ENCODE data around the gene FRMD4B. TPM values are rescaled to one million over a fixed set of nuclear protein-coding genes. Genes with fewer than 3 reads are reported as not detected.
"Not testable (repeated sequence)": the region's sequence is repeated elsewhere in the genome, so short reads cannot be mapped to it uniquely, and the experiment has no call there.

Gene FRMD4B
- total RNA-seq, 2 donors from 2014 or later: 57.5 to 86.1 TPM

DNA sequence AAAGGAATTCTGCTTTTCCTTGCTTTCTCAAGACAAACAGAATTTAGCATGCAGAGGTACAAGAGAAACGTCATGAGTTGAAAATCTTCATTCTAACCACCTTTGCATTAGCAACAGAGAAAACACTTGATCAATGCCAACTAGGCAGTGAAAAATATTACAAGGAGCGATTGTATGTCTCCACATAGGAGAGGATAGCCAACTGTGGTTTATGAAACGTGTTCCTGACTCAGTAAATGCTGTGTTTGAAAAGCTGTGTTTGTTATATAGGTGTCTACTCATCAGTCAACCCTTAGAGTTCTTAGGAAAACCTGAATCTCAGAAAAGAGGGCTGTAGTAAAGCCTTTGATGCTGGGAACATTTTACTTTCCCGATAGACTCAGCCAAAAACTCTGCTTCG lies 102.4 kb downstream of the FRMD4B start:
- H3K27ac ChIP-seq: no peak overlapping the region
- DNase-seq (ENCODE audit: low spot score) (no peak), ATAC-seq (ENCODE audit: insufficient number of reproducible peaks, low FRiP score, low read depth) (no peak)
- H3K4me3 ChIP-seq: no peak overlapping the region
- H3K27me3 ChIP-seq (replicated peaks; ENCODE audit: insufficient read depth): no peaks in the 10 kb centered on the region
- peaks cover 3% of the 10 kb centered on the region for H3K36me3 ChIP-seq
- H3K4me1 ChIP-seq (ENCODE audit: control insufficient read depth in 1 of 2, low read depth in 2 of 2): no peaks in the 10 kb centered on the region
- TF ChIP-seq, protein P1, sequence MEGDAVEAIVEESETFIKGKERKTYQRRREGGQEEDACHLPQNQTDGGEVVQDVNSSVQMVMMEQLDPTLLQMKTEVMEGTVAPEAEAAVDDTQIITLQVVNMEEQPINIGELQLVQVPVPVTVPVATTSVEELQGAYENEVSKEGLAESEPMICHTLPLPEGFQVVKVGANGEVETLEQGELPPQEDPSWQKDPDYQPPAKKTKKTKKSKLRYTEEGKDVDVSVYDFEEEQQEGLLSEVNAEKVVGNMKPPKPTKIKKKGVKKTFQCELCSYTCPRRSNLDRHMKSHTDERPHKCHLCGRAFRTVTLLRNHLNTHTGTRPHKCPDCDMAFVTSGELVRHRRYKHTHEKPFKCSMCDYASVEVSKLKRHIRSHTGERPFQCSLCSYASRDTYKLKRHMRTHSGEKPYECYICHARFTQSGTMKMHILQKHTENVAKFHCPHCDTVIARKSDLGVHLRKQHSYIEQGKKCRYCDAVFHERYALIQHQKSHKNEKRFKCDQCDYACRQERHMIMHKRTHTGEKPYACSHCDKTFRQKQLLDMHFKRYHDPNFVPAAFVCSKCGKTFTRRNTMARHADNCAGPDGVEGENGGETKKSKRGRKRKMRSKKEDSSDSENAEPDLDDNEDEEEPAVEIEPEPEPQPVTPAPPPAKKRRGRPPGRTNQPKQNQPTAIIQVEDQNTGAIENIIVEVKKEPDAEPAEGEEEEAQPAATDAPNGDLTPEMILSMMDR (IDR thresholded peaks at IDR 0.05): no peak
- H3K9me3 ChIP-seq: no peaks in the 10 kb centered on the region

DNA sequence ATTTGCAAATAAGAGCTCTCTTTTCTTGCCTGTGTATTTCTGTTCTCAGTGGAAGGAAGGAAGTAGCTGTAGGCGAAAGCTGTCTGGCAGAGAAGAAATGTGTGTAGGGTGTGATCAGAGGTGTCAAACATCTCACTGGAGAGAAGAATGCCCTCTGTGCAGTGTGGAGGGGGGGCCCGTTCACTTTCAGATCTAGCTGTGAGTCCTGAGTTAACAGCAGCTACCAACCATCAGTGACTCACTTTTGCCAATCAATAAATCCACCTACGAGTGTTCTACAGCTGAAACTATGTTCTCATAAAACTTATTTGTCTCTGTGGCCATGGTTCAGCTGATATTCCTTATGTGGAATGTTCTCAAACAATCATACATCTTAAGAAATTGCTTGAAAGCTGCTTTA lies 103.7 kb downstream of the FRMD4B start:
- TF ChIP-seq, protein P1 (IDR thresholded peaks at IDR 0.05): no peak
- ATAC-seq (ENCODE audit: insufficient number of reproducible peaks, low FRiP score, low read depth) (no peak), DNase-seq (ENCODE audit: low spot score) (no peak)
- Histone ChIP-seq H3K36me3 (no peaks in the 10 kb centered on the region), H3K27me3 (replicated peaks; ENCODE audit: insufficient read depth) (no peaks in the 10 kb centered on the region), H3K4me3 (no peak overlapping the region), H3K9me3 (no peaks in the 10 kb centered on the region), H3K4me1 (ENCODE audit: control insufficient read depth in 1 of 2, low read depth in 2 of 2) (no peaks in the 10 kb centered on the region), H3K27ac (no peak overlapping the region)

DNA sequence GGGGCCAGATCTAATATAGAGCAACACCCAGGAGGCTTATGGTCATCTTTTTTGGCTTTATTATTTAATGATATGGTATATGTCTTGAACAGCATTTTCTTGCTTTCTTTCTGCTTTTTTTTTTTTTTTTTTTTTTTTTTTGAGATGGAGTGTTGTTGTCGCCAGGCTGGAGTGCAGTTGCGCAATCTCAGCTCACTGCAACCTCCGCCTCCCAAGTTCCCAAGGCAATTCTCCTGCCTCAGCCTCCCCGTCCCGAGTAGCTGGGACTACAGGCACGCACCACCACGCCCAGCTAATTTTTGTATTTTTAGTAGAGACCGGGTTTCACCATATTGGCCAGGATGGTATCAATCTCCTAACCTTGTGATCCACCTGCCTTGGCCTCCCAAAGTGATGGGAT lies 108.5 kb downstream of the FRMD4B start:
- not testable (repeated sequence) for H3K27me3 ChIP-seq (replicated peaks; ENCODE audit: insufficient read depth); H3K4me1 ChIP-seq (ENCODE audit: control insufficient read depth in 1 of 2, low read depth in 2 of 2); H3K9me3 ChIP-seq; DNase-seq (ENCODE audit: low spot score); H3K36me3 ChIP-seq; ATAC-seq (ENCODE audit: insufficient number of reproducible peaks, low FRiP score, low read depth); H3K27ac ChIP-seq; H3K4me3 ChIP-seq

DNA sequence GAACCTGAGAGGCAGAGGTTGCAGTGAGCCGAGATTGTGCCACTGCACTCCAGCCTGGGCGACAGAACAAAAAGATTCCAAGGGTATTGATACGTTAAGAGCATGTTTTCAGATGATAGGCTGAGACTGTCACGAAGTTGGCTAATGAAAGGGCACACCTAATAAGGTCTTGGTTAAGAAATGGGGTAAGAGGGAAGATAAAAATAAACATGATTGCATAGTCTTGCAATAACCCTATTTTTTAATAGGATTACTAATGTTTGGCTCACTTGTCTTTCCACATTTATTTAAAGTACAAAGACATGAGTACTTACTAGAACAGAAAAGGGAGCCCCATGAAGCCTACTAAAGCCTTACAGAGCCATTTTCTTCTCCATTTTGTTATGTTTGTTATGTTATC lies 109.0 kb downstream of the FRMD4B start:
- no peaks in the 10 kb centered on the region for H3K36me3 ChIP-seq
- H3K27ac ChIP-seq: no peak overlapping the region
- no peaks in the 10 kb centered on the region for H3K4me1 ChIP-seq (ENCODE audit: control insufficient read depth in 1 of 2, low read depth in 2 of 2)
- TF ChIP-seq, protein P1 (IDR thresholded peaks at IDR 0.05): no peak
- ATAC-seq (ENCODE audit: insufficient number of reproducible peaks, low FRiP score, low read depth) (peak; percentile 48), DNase-seq (ENCODE audit: low spot score) (no peak)
- no peaks in the 10 kb centered on the region for H3K27me3 ChIP-seq (replicated peaks; ENCODE audit: insufficient read depth)
- no peak overlapping the region for H3K4me3 ChIP-seq
- no peaks in the 10 kb centered on the region for H3K9me3 ChIP-seq

DNA sequence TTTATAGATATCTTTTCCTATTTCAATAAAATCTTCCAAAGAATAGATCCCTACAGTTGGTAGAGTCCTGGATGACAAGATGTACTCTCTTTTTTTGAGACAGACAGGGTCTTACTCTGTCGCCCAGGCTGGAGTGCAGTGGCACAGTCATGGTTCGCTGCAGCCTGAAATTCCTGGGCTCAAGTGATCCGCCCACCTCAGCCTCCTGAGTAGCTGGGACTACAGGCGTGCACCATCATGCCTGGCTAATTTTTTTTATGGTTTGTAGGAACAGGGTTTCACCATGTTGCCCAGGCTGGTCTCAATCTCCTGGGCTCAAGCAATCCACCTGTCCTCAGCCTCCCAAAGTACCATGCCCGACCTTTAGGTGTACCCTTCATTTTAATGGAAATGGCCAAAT lies 109.7 kb downstream of the FRMD4B start:
- H3K9me3 ChIP-seq; ATAC-seq (ENCODE audit: insufficient number of reproducible peaks, low FRiP score, low read depth): not testable (repeated sequence)

DNA sequence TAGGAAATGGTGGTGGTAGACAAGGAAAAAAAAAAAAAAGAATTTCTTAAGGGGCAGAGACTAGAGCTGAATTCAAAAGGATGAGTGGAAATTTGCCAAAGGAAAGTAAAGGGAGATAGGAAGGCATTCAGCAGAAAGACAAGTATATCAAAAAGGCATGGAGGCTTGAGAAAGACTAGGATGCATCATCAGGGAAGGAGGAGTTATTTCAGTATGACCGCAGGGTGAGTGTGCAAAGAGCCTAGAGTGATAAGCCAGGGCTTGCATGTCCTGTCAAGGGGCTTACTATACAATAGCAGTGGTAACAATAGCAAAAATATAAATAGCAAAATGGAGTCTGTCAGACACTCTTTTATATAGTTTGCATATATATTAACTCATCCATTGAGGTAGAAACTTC lies 112.0 kb downstream of the FRMD4B start:
- H3K4me3 ChIP-seq: no peak overlapping the region
- no peak for ATAC-seq (ENCODE audit: insufficient number of reproducible peaks, low FRiP score, low read depth)

More for the DNA sequence above, 109.7 kb downstream of the FRMD4B start:
- not testable (repeated sequence) for DNase-seq (ENCODE audit: low spot score); H3K36me3 ChIP-seq; H3K4me1 ChIP-seq (ENCODE audit: control insufficient read depth in 1 of 2, low read depth in 2 of 2); H3K27ac ChIP-seq; H3K4me3 ChIP-seq; H3K27me3 ChIP-seq (replicated peaks; ENCODE audit: insufficient read depth)

More for the DNA sequence above, 112.0 kb downstream of the FRMD4B start:
- DNase-seq (ENCODE audit: low spot score): no peak
- Histone ChIP-seq H3K27ac (no peak overlapping the region), H3K4me1 (ENCODE audit: control insufficient read depth in 1 of 2, low read depth in 2 of 2) (no peaks in the 10 kb centered on the region), H3K36me3 (no peaks in the 10 kb centered on the region), H3K9me3 (no peaks in the 10 kb centered on the region), H3K27me3 (replicated peaks; ENCODE audit: insufficient read depth) (no peaks in the 10 kb centered on the region)
- TF ChIP-seq, protein P1 (IDR thresholded peaks at IDR 0.05): no peak
